Keratinocyte (primary cell): ENCODE results near the gene COL16A1. TPM values are rescaled to one million over a fixed set of nuclear protein-coding genes. Genes with fewer than 3 reads are reported as not detected.

Source experiments
- DNase-seq: peaks from one replicate; pipeline ENCODE4 v3.0.0-alpha.2; 2011; ENCODE audit warnings: low read depth, missing footprints, low spot score
- FAIRE-seq: peaks from 2 replicates; lab custom pipeline; 2011; peaks lifted over from hg19 to GRCh38; lab: Jason Lieb, UNC
- H2AFZ ChIP-seq: 2 replicates; pipeline ENCODE4 v1.6.0; 2012; ENCODE audit warnings: low read length, control low read depth, inconsistent platforms; ENCODE audit not compliant: control insufficient read depth
- H3K27ac ChIP-seq: 2 replicates; pipeline ENCODE4 v1.5.1; 2011; ENCODE audit warnings: low read length; ENCODE audit not compliant: control insufficient read depth, insufficient read depth
- H3K27me3 ChIP-seq: 3 replicates; pipeline ENCODE4 v1.6.0; 2011; ENCODE audit warnings: low read length; ENCODE audit not compliant: control insufficient read depth, insufficient read depth; ENCODE audit errors: extremely low read depth
- H3K36me3 ChIP-seq, 2 experiments: 2 replicates in 1 of 2; 3 replicates in 1 of 2; pipeline ENCODE4 v1.5.1; 2011; ENCODE audit warnings: low read length in 2 of 2, mild to moderate bottlenecking in 1 of 2; ENCODE audit not compliant: control insufficient read depth in 2 of 2, insufficient read depth in 2 of 2; ENCODE audit errors: extremely low read depth in 1 of 2
- H3K4me1 ChIP-seq: 3 replicates; pipeline ENCODE4 v1.5.1; 2011; ENCODE audit warnings: low read length; ENCODE audit not compliant: control insufficient read depth, insufficient read depth; ENCODE audit errors: extremely low read depth
- H3K4me2 ChIP-seq: 3 replicates; pipeline ENCODE4 v1.6.0; 2011; ENCODE audit warnings: low read depth, low read length; ENCODE audit not compliant: control insufficient read depth, insufficient read depth; ENCODE audit errors: extremely low read depth
- H3K4me3 ChIP-seq, 3 experiments: fragments of 200-600 bp in 1 of 3; sonication (generic) in 1 of 3; 2 replicates in 2 of 3; 3 replicates in 1 of 3; pipeline ENCODE4 v1.5.1; 2011 to 2016; ENCODE audit warnings: low read length in 3 of 3, mild to moderate bottlenecking in 3 of 3, control low read depth in 2 of 3, inconsistent platforms in 1 of 3, low read depth in 1 of 3, mixed read lengths in 1 of 3, mixed run types in 1 of 3, moderate library complexity in 1 of 3; ENCODE audit not compliant: control insufficient read depth in 2 of 3, insufficient read depth in 2 of 3; ENCODE audit errors: extremely low read depth in 1 of 3
- H3K79me2 ChIP-seq: 2 replicates; pipeline ENCODE4 v1.6.0; 2012; ENCODE audit warnings: low read length; ENCODE audit not compliant: control insufficient read depth, insufficient read depth
- H3K9ac ChIP-seq: 3 replicates; pipeline ENCODE4 v1.6.0; 2011; ENCODE audit warnings: low read length; ENCODE audit not compliant: control insufficient read depth, insufficient read depth; ENCODE audit errors: extremely low read depth
- H3K9me1 ChIP-seq: 3 replicates; pipeline ENCODE4 v1.6.0; 2011; ENCODE audit warnings: low read length; ENCODE audit not compliant: control insufficient read depth, insufficient read depth; ENCODE audit errors: extremely low read depth
- H3K9me3 ChIP-seq: 2 replicates; pipeline ENCODE4 v1.5.1; 2012; ENCODE audit warnings: low read depth, low read length; ENCODE audit not compliant: control insufficient read depth
- H4K20me1 ChIP-seq: 3 replicates; pipeline ENCODE4 v1.6.0; 2011; ENCODE audit warnings: low read length; ENCODE audit not compliant: control insufficient read depth, insufficient read depth; ENCODE audit errors: extremely low read depth
- EZH2 ChIP-seq: IDR thresholded peaks from one replicate; pipeline ENCODE4 v1.6.1; 2012; ENCODE audit warnings: inconsistent platforms, mild to moderate bottlenecking, low read length, moderate library complexity
- dilution Hi-C: fragments of 300-500 bp; cut with MboI; formaldehyde crosslinking; loops from one replicate; pipeline ENCODE4 v1.7.0; 2020; ENCODE audit warnings: low sequenced_read_pairs; ENCODE audit not compliant: extremely low pct_ligation_motif_present
- polyA plus RNA-seq, 5 experiments: library from polyadenylated mRNA; depleted of rRNA in 3 of 5; stranded (reverse) in 3 of 5; stranded (forward) in 1 of 5; unstranded in 1 of 5; fragments of >200 nt; gene quantifications; 1 replicate in 1 of 5; 2 replicates in 3 of 5; 3 replicates in 1 of 5; pipeline versions ENCODE4 v1.2.1 to v1.2.3, GENCODE V29; 2011 to 2012; ENCODE audit warnings: missing spikeins in 2 of 5, low read depth in 1 of 5, low replicate concordance in 1 of 5
- TF ChIP-seq, protein P1 (sequence below), 3 experiments: IDR thresholded peaks in 1 of 3; conservative IDR thresholded peaks in 1 of 3; optimal IDR thresholded peaks in 1 of 3; 2 replicates in 2 of 3; 3 replicates in 1 of 3; pipeline versions ENCODE3 to v1.5.1; 2011; ENCODE audit warnings: low read length in 3 of 3, mild to moderate bottlenecking in 3 of 3, moderate library complexity in 2 of 3, control low read depth in 1 of 3, inconsistent platforms in 1 of 3; ENCODE audit not compliant: insufficient read depth in 2 of 3; ENCODE audit errors: extremely low read depth in 1 of 3

Gene COL16A1
- polyA plus RNA-seq, 1 donor (not counting 4 experiments of a cell fraction or from before 2014, with no cell fraction given), result 43.4 TPM

DNA sequence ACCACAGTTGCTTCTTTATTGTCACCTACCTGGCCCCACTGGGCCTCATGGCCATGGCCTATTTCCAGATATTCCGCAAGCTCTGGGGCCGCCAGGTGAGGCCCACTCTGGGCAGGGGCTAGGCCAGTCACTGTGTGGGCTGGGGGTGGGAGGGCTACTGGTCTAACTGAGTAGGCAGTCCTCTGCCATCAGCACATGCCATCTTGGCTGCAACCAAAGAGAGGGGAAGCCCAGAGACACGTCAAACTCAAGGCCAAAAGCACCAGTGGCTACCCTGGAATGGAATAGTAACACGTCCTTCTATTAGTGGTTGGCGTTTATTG, 82.4 kb downstream of the COL16A1 start:
- H3K9ac ChIP-seq, result no peak overlapping the region
- H3K4me2 ChIP-seq, result no peak overlapping the region
- no peaks in the 10 kb centered on the region for H4K20me1 ChIP-seq
- H3K9me1 ChIP-seq, result no peaks in the 10 kb centered on the region
- dilution Hi-C loops, result no loop called here
- peaks cover 21% of the 10 kb centered on the region for H3K27me3 ChIP-seq
- H3K79me2 ChIP-seq, result no peaks in the 10 kb centered on the region
- no peak overlapping the region for H3K27ac ChIP-seq
- no peak overlapping the region for H3K4me3 ChIP-seq
- TF ChIP-seq EZH2, result no peak
- TF ChIP-seq, protein P1, sequence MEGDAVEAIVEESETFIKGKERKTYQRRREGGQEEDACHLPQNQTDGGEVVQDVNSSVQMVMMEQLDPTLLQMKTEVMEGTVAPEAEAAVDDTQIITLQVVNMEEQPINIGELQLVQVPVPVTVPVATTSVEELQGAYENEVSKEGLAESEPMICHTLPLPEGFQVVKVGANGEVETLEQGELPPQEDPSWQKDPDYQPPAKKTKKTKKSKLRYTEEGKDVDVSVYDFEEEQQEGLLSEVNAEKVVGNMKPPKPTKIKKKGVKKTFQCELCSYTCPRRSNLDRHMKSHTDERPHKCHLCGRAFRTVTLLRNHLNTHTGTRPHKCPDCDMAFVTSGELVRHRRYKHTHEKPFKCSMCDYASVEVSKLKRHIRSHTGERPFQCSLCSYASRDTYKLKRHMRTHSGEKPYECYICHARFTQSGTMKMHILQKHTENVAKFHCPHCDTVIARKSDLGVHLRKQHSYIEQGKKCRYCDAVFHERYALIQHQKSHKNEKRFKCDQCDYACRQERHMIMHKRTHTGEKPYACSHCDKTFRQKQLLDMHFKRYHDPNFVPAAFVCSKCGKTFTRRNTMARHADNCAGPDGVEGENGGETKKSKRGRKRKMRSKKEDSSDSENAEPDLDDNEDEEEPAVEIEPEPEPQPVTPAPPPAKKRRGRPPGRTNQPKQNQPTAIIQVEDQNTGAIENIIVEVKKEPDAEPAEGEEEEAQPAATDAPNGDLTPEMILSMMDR (optimal IDR thresholded peaks at IDR 0.05 in 1 of 3, IDR thresholded peaks at IDR 0.05 in 1 of 3, conservative IDR thresholded peaks at IDR 0.05 in 1 of 3; ENCODE audit: extremely low read depth in 1 of 3, insufficient read depth in 2 of 3, low read length in 3 of 3), result no peak
- no peaks in the 10 kb centered on the region for H3K9me3 ChIP-seq
- FAIRE-seq, result no peak
- H3K4me1 ChIP-seq, result no peaks in the 10 kb centered on the region
- H2AFZ ChIP-seq, result no peak overlapping the region
- no peaks in the 10 kb centered on the region for H3K36me3 ChIP-seq
- DNase-seq, result no peak

DNA sequence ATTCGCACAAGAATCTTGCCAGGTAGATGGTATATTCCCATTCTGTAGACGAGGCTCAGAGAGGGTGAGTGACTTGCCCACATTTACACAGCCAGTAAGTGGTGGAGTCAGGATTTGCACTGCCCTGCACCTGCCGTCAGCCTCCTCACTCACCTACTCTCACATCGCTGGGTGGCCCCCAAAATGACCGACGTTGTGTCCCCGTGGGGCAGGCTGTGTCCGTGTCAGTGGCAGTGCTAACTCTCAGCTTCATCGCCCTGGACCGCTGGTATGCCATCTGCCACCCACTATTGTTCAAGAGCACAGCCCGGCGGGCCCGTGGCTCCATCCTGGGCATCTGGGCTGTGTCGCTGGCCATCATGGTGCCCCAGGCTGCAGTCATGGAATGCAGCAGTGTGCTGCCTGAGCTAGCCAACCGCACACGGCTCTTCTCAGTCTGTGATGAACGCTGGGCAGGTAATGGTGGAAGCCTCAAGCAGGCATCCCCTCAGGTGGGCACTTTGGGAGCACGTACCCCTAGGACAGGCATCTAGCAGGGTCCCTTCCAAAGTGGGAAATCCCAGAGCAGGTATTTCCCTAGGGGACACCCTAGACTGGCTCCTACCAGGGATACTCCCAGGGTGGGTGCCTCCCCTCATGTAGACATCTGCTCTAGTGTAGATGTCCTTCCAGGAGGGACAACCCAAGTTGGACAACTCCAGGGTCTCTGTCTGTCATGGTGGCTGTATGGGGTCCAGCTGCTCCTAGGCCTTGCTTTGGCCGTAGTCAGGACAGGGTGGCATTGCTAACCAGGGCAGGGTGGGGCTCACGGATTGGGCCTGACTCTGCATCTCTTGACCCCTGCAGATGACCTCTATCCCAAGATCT, 83.0 kb downstream of the COL16A1 start:
- dilution Hi-C loops, result no loop called here
- Histone ChIP-seq H3K27me3 (peaks cover 24% of the 10 kb centered on the region), H2AFZ (no peak overlapping the region), H3K36me3 (no peaks in the 10 kb centered on the region), H3K27ac (no peak overlapping the region), H3K9me1 (no peaks in the 10 kb centered on the region), H3K4me3 (no peak overlapping the region), H3K79me2 (no peaks in the 10 kb centered on the region), H3K9ac (no peak overlapping the region), H3K9me3 (no peaks in the 10 kb centered on the region), H3K4me1 (no peaks in the 10 kb centered on the region), H4K20me1 (no peaks in the 10 kb centered on the region), H3K4me2 (no peak overlapping the region)
- no peak for DNase-seq
- no peak for FAIRE-seq
- no peak for TF ChIP-seq EZH2
- TF ChIP-seq, protein P1 (optimal IDR thresholded peaks at IDR 0.05 in 1 of 3, IDR thresholded peaks at IDR 0.05 in 1 of 3, conservative IDR thresholded peaks at IDR 0.05 in 1 of 3; ENCODE audit: extremely low read depth in 1 of 3, insufficient read depth in 2 of 3, low read length in 3 of 3), result no peak
